HCT116 (cell line): ENCODE measurements around the gene CCDC54. TPM values are rescaled to one million over a fixed set of nuclear protein-coding genes. Genes with fewer than 3 reads are reported as not detected.

Experiments used
- ATAC-seq: fragments of 200-7000 bp; cut with Tn5 transposase; 2 replicates; pipeline ENCODE4 v1.9.1; 2020; ENCODE audit warnings: mild to moderate bottlenecking, moderate library complexity
- BruUV-seq: library from RNA; stranded (reverse); fragments of 400-500 nt; replicated peaks from 2 replicates; lab custom pipeline; 2021; lab: Mats Ljungman, UMichigan
- CTCF ChIA-PET: fragments of 300-600 bp; sonication (Branson Sonifier 250); formaldehyde crosslinking; loops from one replicate; lab custom pipeline; 2021; ENCODE audit warnings: antibody characterized with exemption; lab: Charles Lee
- POLR2A ChIA-PET: fragments of 300-600, 350-600 bp; sonication (Branson Sonifier 250); formaldehyde crosslinking; loops from one replicate; lab custom pipeline; 2021; ENCODE audit warnings: antibody characterized with exemption; lab: Charles Lee
- RAD21 ChIA-PET, 2 experiments: fragments of 300-600 bp; sonication (Branson Sonifier 250); formaldehyde crosslinking; loops; one replicate each; lab custom pipeline; 2023; ENCODE audit warnings: low total read pairs in 2 of 2; ENCODE audit not compliant: uncharacterized antibody in 2 of 2, unreplicated experiment in 2 of 2, low non-redundant PET in 1 of 2; lab: Charles Lee
- DNase-seq: peaks from one replicate; pipeline ENCODE4 v3.0.0-alpha.2; 2010; ENCODE audit warnings: low read depth, low spot score
- H2AFZ ChIP-seq: fragments of 200-600 bp; shearing (Covaris generic), sonication (generic); 2 replicates; pipeline ENCODE4 v1.6.1; 2017; ENCODE audit warnings: low read depth, mixed run types, mixed read lengths, antibody characterized with exemption, low read length; ENCODE audit not compliant: poor library complexity, severe bottlenecking
- H3K27ac ChIP-seq: 2 replicates; pipeline ENCODE4 v1.5.1; 2012; ENCODE audit warnings: low read depth, low read length
- H3K27me3 ChIP-seq: fragments of 200-600 bp; sonication (generic); 2 replicates; pipeline ENCODE4 v1.6.1; 2016; ENCODE audit warnings: mixed run types, low read length, mixed read lengths; ENCODE audit not compliant: insufficient read depth
- H3K36me3 ChIP-seq, 2 experiments: fragments of 200-500 bp in 1 of 2; fragments of 200-600 bp in 1 of 2; sonication (Bioruptor generic) in 1 of 2; sonication (generic) in 1 of 2; 2 replicates each; pipeline versions ENCODE4 v1.5.1 to v1.6.1; 2014 to 2016; ENCODE audit warnings: low read length in 2 of 2, inconsistent platforms in 1 of 2, mixed read lengths in 1 of 2, mixed run types in 1 of 2; ENCODE audit not compliant: insufficient read depth in 2 of 2, control insufficient read depth in 1 of 2
- H3K4me1 ChIP-seq, 2 experiments: fragments of 200-600 bp in 1 of 2; sonication (generic) in 1 of 2; 2 replicates each; pipeline versions ENCODE4 v1.5.1 to v1.6.1; 2012 to 2017; ENCODE audit warnings: low read length in 2 of 2, inconsistent platforms in 1 of 2, mild to moderate bottlenecking in 1 of 2, mixed read lengths in 1 of 2, mixed run types in 1 of 2, moderate library complexity in 1 of 2; ENCODE audit not compliant: insufficient read depth in 2 of 2, control insufficient read depth in 1 of 2
- H3K4me2 ChIP-seq: fragments of 200-600 bp; sonication (generic); 2 replicates; pipeline ENCODE4 v1.6.1; 2017; ENCODE audit warnings: mixed run types, low read length, mixed read lengths
- H3K4me3 ChIP-seq, 2 experiments: fragments of 200-600 bp in 1 of 2; sonication (generic) in 1 of 2; replicated peaks in 1 of 2; 2 replicates each; pipeline ENCODE4 v1.5.1; 2011 to 2016; ENCODE audit warnings: low read length in 2 of 2, control low read depth in 1 of 2, low read depth in 1 of 2, mild to moderate bottlenecking in 1 of 2, mixed read lengths in 1 of 2, mixed run types in 1 of 2
- H3K79me2 ChIP-seq: fragments of 200-600 bp; sonication (generic); 2 replicates; pipeline ENCODE4 v1.6.1; 2017; ENCODE audit warnings: mild to moderate bottlenecking, mixed run types, low read length, moderate library complexity, mixed read lengths; ENCODE audit not compliant: insufficient read depth
- H3K9ac ChIP-seq: fragments of 200-600 bp; sonication (generic); 2 replicates; pipeline ENCODE4 v1.6.1; 2016; ENCODE audit warnings: low read length, mixed read lengths
- H3K9me2 ChIP-seq: fragments of 200-600 bp; sonication (generic), shearing (Covaris generic); 2 replicates; pipeline ENCODE4 v1.6.1; 2017; ENCODE audit warnings: mixed run types, mild to moderate bottlenecking, moderate library complexity; ENCODE audit not compliant: insufficient read depth
- H3K9me3 ChIP-seq, 2 experiments: fragments of 200-500 bp in 1 of 2; fragments of 200-600 bp in 1 of 2; sonication (Bioruptor generic) in 1 of 2; sonication (generic) in 1 of 2; 2 replicates each; pipeline ENCODE4 v1.6.1; 2014 to 2017; ENCODE audit warnings: low read length in 2 of 2, mixed read lengths in 2 of 2, inconsistent platforms in 1 of 2, low read depth in 1 of 2, mild to moderate bottlenecking in 1 of 2, mixed run types in 1 of 2, moderate library complexity in 1 of 2; ENCODE audit not compliant: control insufficient read depth in 1 of 2, insufficient read depth in 1 of 2
- H4K20me1 ChIP-seq: fragments of 200-600 bp; sonication (generic), shearing (Covaris generic); 2 replicates; pipeline ENCODE4 v1.6.1; 2017; ENCODE audit warnings: mixed run types, mild to moderate bottlenecking, moderate library complexity; ENCODE audit not compliant: insufficient read depth
- EZH2 ChIP-seq: fragments of 200-600 bp; sonication (generic); IDR thresholded peaks from 2 replicates; pipeline ENCODE4 v1.6.1; 2017; ENCODE audit warnings: antibody characterized with exemption, mixed run types
- POLR2A ChIP-seq: IDR thresholded peaks from 2 replicates; pipeline ENCODE4 v1.7.0; 2011; ENCODE audit warnings: borderline replicate concordance; ENCODE audit not compliant: insufficient read depth, insufficient read length; ENCODE audit errors: extremely low read depth
- POLR2AphosphoS5 ChIP-seq: IDR thresholded peaks from 2 replicates; pipeline ENCODE4 v1.6.1; 2011; ENCODE audit warnings: mild to moderate bottlenecking, low read depth, low read length, moderate library complexity
- REST ChIP-seq: IDR thresholded peaks from 2 replicates; pipeline ENCODE4 v1.6.1; 2012; ENCODE audit warnings: low read depth
- SP1 ChIP-seq: IDR thresholded peaks from 2 replicates; pipeline ENCODE4 v1.6.1; 2012; ENCODE audit warnings: low read depth
- SRF ChIP-seq: IDR thresholded peaks from 2 replicates; pipeline ENCODE4 v1.6.1; 2012; ENCODE audit warnings: low read depth
- ZBTB33 ChIP-seq: IDR thresholded peaks from 2 replicates; pipeline ENCODE4 v1.6.1; 2011; ENCODE audit warnings: mild to moderate bottlenecking, low read length, moderate library complexity; ENCODE audit not compliant: insufficient replicate concordance; ENCODE audit errors: extremely low read depth
- ZFX ChIP-seq: fragments of 450-650 bp; IDR thresholded peaks from 2 replicates; pipeline ENCODE4 v1.6.1; 2017
- intact Hi-C: fragments of 100-400 bp; cut with micrococcal nuclease; formaldehyde crosslinking; loops from 2 replicates; pipeline ENCODE4 v1.10.0; 2022
- total RNA-seq: library from RNA; stranded (reverse); gene quantifications from one replicate; pipeline ENCODE4 v1.2.1, GENCODE V29; 2021; ENCODE audit not compliant: unreplicated experiment

CCDC54 gene
- total RNA-seq, 1 experiment from 2014 or later = not detected

GRCh38 chr3:107344722-107345121, 32.5 kb upstream of the CCDC54 start:
- CTCF ChIA-PET = no interaction called here
- Histone ChIP-seq H3K9me3 (no peaks in the 10 kb centered on the region), H3K4me2 (no peak overlapping the region), H4K20me1 (no peaks in the 10 kb centered on the region), H3K9ac (no peak overlapping the region), H3K4me1 (no peaks in the 10 kb centered on the region), H3K4me3 (no peak overlapping the region), H3K79me2 (no peaks in the 10 kb centered on the region), H3K36me3 (no peaks in the 10 kb centered on the region), H3K9me2 (no peaks in the 10 kb centered on the region), H2AFZ (no peak overlapping the region), H3K27ac (no peak overlapping the region), H3K27me3 (no peaks in the 10 kb centered on the region)
- TF ChIP-seq SRF (no peak), SP1 (no peak), ZFX (no peak), EZH2 (no peak), POLR2A (no peak), ZBTB33 (no peak), POLR2AphosphoS5 (no peak), REST (no peak)
- POLR2A ChIA-PET = no interaction called here
- DNase-seq = no peak
- intact Hi-C loops = no loop called here
- RAD21 ChIA-PET = no interaction called here
- no TSS peak for BruUV-seq
- no peak for ATAC-seq
